ENCODE data around the gene SLC9A1. TPM values are rescaled to one million over a fixed set of nuclear protein-coding genes. Genes with fewer than 3 reads are reported as not detected.

The SLC9A1 gene
- total RNA-seq, 3 donors from 2014 or later, result 19.8 to 21.0 (median 19.8) TPM

GRCh38 chr1:27070390-27071048 lies 84.4 kb downstream of the SLC9A1 start:
- H3K4me1 Mint-ChIP-seq (ENCODE audit: low read depth), result no peaks in the 10 kb centered on the region
- no peak for ATAC-seq
- no peak for DNase-seq
- no peak overlapping the region for H3K4me3 Mint-ChIP-seq
- H3K27me3 Mint-ChIP-seq (ENCODE audit: low read depth), result peaks cover 9% of the 10 kb centered on the region
- H3K36me3 Mint-ChIP-seq (ENCODE audit: insufficient read depth), result no peaks in the 10 kb centered on the region
- no peaks in the 10 kb centered on the region for H3K9me3 Mint-ChIP-seq

DNA sequence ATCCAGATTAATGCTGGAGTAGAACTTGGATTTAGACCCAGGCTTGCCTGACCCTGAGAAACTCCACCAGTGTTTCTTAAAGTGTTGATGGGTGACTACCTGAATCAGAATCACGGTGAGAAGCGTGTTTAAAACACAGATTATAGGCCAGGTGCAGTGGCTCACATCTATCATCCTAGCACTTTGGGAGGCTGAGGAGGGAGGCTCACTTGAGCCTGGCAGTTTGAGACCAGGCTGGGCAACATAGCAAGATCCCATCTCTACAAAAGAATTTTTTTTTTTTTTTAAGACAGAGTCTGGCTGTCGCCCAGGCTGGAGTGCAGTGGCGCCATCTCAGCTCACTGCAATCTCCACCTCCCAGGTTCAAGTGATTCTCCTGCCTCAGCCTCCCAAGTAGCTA lies 86.0 kb downstream of the SLC9A1 start:
- ATAC-seq (no peak), DNase-seq (no peak)
- Mint-ChIP-seq H3K36me3 (ENCODE audit: insufficient read depth) (no peaks in the 10 kb centered on the region), H3K4me3 (no peak overlapping the region), H3K27me3 (ENCODE audit: low read depth) (peaks cover 9% of the 10 kb centered on the region), H3K4me1 (ENCODE audit: low read depth) (no peaks in the 10 kb centered on the region), H3K9me3 (no peaks in the 10 kb centered on the region)

- no peaks in the 10 kb centered on the region for H3K4me1 Mint-ChIP-seq (ENCODE audit: low read depth)
- H3K27me3 Mint-ChIP-seq (ENCODE audit: low read depth), result peaks cover 5% of the 10 kb centered on the region
- H3K9me3 Mint-ChIP-seq, result no peaks in the 10 kb centered on the region
- H3K4me3 Mint-ChIP-seq, result no peak overlapping the region
- ATAC-seq (no peak), DNase-seq (no peak)
- no peaks in the 10 kb centered on the region for H3K36me3 Mint-ChIP-seq (ENCODE audit: insufficient read depth)
Measured at GRCh38 chr1:27065999-27066630, 88.8 kb downstream of the SLC9A1 start.

DNA sequence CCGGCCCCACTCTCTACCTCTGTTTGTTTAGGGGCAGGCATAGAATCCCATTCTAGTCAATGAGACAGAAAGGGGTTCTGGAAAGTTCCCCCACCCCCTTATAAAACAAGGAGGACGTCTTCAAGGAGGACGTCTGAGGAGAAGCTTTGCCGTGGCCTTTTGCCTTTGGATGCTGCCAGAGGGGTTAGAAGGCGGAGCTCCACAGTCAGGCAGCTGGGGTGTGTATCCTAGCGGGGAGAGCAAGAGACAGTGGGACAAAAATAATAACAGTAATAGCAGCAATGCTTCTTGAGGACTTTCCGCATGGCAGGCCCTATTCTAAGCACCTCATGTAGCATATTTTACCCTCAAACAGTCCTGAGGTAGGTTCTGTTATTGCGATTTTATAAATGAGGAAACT lies 94.0 kb downstream of the SLC9A1 start:
- no peak for DNase-seq
- Mint-ChIP-seq H3K9me3 (no peaks in the 10 kb centered on the region), H3K4me3 (no peak overlapping the region), H3K36me3 (ENCODE audit: insufficient read depth) (no peaks in the 10 kb centered on the region), H3K27me3 (ENCODE audit: low read depth) (no peaks in the 10 kb centered on the region), H3K4me1 (ENCODE audit: low read depth) (no peaks in the 10 kb centered on the region)
- ATAC-seq, result no peak

DNA sequence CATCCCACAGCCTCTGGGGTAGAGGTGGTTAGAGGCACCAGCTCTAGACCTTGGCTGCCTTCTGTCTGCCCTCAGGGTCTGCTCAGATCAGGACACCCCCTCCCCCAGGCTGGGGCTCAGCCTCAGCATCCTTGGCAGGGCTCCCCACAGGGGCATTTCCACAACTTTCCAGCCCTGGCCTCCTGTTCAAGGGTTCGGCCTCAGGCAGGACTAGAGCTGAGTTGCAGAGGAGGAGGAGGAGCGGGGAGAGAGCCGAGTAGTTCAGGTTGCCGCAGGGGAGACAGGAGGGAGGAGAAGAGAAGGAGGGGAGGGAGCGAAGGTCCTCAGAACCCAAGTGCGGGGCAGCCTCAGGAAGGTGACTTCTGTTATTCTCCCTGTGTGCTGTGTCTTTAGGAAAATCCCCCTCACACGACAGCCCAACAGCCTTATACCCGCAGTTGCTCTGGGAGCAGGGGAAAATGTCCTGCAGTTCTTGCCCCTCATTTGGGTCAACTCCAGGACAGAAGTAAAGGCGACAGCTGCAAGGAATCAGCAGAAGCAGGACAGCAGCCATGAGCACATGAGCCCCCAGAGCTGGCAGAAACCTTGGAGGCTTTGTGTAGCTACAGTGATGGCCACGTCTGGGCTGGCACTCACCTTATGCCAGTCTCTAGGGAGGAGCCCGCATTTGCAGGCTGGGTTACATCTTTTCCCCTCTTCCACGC lies 95.8 kb downstream of the SLC9A1 start:
- Mint-ChIP-seq H3K9me3 (no peaks in the 10 kb centered on the region), H3K36me3 (ENCODE audit: insufficient read depth) (no peaks in the 10 kb centered on the region), H3K4me3 (no peak overlapping the region), H3K4me1 (ENCODE audit: low read depth) (no peaks in the 10 kb centered on the region), H3K27me3 (ENCODE audit: low read depth) (no peaks in the 10 kb centered on the region)
- DNase-seq (no peak), ATAC-seq (no peak)

DNA sequence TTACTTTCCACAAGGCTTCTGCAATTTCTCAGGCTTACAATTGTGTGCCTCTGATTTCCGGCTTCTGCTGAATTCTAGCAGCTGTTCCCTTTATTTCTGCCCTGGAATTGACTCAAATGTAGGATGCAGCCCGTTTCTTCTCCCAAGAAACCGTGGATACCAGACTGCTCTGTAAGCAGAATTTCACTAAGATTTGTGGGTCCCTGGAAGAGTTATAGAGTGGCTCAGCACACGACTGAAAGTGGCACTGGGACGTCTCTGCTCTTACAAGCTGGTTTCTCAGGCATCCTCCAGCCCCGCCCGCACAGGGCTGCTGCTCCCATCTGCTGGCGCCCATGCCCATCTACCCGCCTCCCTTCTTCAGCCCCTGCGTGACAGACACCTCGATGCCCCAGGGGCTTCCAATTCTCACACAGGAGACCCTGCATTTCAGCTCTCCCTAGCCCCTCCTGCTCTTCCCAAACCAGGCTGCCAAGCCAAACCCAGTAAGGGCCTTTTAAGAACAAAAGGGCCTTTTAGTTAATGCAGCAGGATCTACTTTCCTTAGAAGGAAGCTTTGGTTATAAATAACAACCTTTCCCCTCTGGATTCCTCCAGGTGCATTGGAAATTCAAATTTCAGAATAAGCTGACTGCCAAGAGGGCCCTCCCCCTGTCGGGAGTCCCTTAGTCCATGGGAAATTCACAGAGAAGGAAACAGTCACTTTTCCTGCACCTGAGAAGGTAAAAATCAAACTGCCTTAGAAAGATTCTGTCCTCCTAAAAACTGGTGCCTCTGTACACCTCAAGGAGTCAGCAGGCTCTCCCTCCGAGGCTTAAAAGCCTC lies 96.9 kb downstream of the SLC9A1 start:
- ATAC-seq, result no peak
- H3K27me3 Mint-ChIP-seq (ENCODE audit: low read depth), result no peaks in the 10 kb centered on the region
- no peak overlapping the region for H3K4me3 Mint-ChIP-seq
- no peaks in the 10 kb centered on the region for H3K9me3 Mint-ChIP-seq
- H3K4me1 Mint-ChIP-seq (ENCODE audit: low read depth), result no peaks in the 10 kb centered on the region
- DNase-seq, result no peak
- H3K36me3 Mint-ChIP-seq (ENCODE audit: insufficient read depth), result no peaks in the 10 kb centered on the region

GRCh38 chr1:27057389-27057788 lies 97.5 kb downstream of the SLC9A1 start:
- Mint-ChIP-seq H3K27me3 (ENCODE audit: low read depth) (no peaks in the 10 kb centered on the region), H3K36me3 (ENCODE audit: insufficient read depth) (no peaks in the 10 kb centered on the region), H3K4me3 (no peak overlapping the region), H3K4me1 (ENCODE audit: low read depth) (no peaks in the 10 kb centered on the region), H3K9me3 (no peaks in the 10 kb centered on the region)
- ATAC-seq (no peak), DNase-seq (no peak)

DNA sequence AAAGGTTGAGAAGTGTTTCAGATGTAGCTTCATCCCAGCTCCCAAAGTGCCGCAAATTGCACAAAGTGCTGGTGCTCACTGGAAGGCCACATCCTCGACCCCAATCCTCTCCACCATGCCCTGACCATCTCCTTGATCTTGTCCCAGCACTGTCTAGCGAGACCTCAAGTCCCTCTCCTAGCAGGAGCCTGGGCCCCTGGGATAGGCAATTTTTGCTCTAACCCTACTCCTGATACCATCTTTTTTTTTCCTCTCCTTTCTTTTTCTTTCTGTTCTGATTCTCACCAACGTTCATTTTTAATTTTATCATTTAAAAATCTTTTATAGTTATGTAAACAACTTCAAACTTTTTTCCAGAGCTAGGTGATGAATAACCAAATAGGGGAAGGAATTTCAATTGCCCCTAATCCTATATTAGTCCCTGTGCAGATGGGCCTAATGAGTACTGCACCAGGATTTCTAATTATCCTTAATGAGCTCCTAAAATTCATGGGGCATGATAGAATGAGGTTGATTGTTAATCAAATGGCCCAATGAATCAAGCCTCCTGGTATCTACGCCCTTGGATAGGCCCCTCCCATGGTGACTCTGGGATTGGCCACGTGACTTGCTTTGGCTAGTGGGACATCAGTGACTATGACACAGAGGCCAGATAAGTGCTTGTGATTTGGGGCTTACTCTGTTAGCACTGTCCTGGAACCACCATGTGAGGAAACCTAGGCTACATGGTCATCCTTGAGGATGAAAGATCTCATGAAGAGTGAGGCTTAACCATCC lies 100.8 kb downstream of the SLC9A1 start:
- no peaks in the 10 kb centered on the region for H3K27me3 Mint-ChIP-seq (ENCODE audit: low read depth)
- H3K4me1 Mint-ChIP-seq (ENCODE audit: low read depth), result no peaks in the 10 kb centered on the region
- DNase-seq (no peak), ATAC-seq (no peak)
- no peak overlapping the region for H3K4me3 Mint-ChIP-seq
- H3K36me3 Mint-ChIP-seq (ENCODE audit: insufficient read depth), result no peaks in the 10 kb centered on the region
- no peaks in the 10 kb centered on the region for H3K9me3 Mint-ChIP-seq

DNA sequence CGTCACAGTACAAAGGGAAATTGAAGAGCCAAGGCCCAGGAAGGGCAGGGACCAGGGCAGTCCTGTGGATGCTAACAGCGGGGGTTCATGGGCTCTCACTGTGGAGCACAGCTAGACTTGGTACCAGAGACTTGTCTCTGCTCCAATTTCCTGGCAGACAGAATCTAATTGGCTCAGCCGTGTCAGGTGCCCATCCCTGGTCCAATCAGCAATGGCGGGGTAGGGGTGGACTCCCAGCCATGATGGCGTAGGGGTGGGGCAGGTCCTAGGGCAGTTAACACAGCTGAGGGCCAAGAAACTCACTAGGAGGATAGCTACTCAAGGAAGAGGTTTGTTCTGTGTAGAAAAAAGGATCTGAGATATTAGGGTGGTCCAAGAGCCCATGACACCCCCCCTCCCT lies 102.4 kb downstream of the SLC9A1 start:
- H3K27me3 Mint-ChIP-seq (ENCODE audit: low read depth), result no peaks in the 10 kb centered on the region
- no peaks in the 10 kb centered on the region for H3K9me3 Mint-ChIP-seq
- H3K4me3 Mint-ChIP-seq, result no peak overlapping the region
- no peaks in the 10 kb centered on the region for H3K36me3 Mint-ChIP-seq (ENCODE audit: insufficient read depth)
- DNase-seq (no peak), ATAC-seq (no peak)
- no peaks in the 10 kb centered on the region for H3K4me1 Mint-ChIP-seq (ENCODE audit: low read depth)

- DNase-seq, result no peak
- Mint-ChIP-seq H3K4me3 (no peak overlapping the region), H3K4me1 (ENCODE audit: low read depth) (peaks cover 16% of the 10 kb centered on the region), H3K27me3 (ENCODE audit: low read depth) (no peaks in the 10 kb centered on the region), H3K36me3 (ENCODE audit: insufficient read depth) (no peaks in the 10 kb centered on the region), H3K9me3 (no peaks in the 10 kb centered on the region)
- no peak for ATAC-seq
Measured at GRCh38 chr1:27049607-27050006, 105.3 kb downstream of the SLC9A1 start.

DNA sequence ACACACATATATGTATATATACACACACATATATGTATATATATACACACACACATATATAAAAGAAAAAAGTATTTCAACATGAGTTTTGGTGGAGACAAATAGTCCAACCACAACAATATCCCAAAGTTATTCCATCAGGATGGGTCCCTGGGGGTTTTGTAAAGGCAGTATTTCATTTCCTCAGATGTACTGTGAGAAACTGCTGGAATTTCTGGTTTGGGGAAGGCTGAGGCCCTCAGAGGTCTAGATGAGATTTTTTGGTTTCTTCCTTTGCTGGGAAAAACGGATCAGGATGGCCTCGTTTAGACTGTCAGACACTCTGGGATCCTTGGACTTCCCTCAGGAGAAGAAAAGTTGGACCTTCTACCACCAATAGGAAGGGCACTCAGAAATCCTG lies 105.8 kb downstream of the SLC9A1 start:
- H3K9me3 Mint-ChIP-seq, result no peaks in the 10 kb centered on the region
- ATAC-seq (no peak), DNase-seq (no peak)
- no peak overlapping the region for H3K4me3 Mint-ChIP-seq
- H3K36me3 Mint-ChIP-seq (ENCODE audit: insufficient read depth), result no peaks in the 10 kb centered on the region
- H3K27me3 Mint-ChIP-seq (ENCODE audit: low read depth), result no peaks in the 10 kb centered on the region
- peaks cover 19% of the 10 kb centered on the region for H3K4me1 Mint-ChIP-seq (ENCODE audit: low read depth)
